OCI-M2 (cell line): ENCODE measurements around the gene CHRNA3.

Source experiments
- DNase-seq: peaks from one replicate; lab custom pipeline; 2025; ENCODE audit not compliant: unreplicated experiment; lab: John Stamatoyannopoulos, UW

Gene CHRNA3

GRCh38 chr15:78620527-78621421, at the start of gene CHRNA3:
CHRNA3 (minus strand) TSS chr15:78620996; CDS start chr15:78620794, 202 bp downstream.
- DNase-seq, result no peak

- no peak for DNase-seq
Measured at GRCh38 chr15:78668987-78669386, 48.2 kb upstream of the CHRNA3 start.

- DNase-seq, result no peak
Measured at GRCh38 chr15:78667578-78668236, 46.9 kb upstream of the CHRNA3 start.

GRCh38 chr15:78666010-78666409, 45.2 kb upstream of the CHRNA3 start:
- no peak for DNase-seq

DNA sequence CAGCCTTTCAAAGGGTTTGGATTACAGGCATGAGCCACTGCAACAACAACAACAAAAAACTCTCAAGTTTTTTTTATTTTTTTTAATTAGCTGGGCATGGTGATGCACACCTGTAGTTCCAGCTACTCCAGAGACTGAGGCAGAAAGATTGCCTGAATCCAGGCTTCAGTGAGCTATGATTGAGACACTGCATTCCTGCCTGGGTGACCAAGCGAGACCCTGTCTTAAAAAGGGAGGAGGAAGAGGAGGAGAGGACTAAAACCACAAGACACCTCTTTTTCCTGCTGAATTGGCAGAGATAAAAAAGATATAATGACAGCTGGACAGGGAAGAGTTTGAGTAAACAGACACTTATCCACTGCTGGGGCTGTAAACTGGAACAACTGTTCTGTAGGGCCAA, 42.9 kb upstream of the CHRNA3 start:
- DNase-seq, result no peak

GRCh38 chr15:78662028-78662427, 41.2 kb upstream of the CHRNA3 start:
- no peak for DNase-seq

DNA sequence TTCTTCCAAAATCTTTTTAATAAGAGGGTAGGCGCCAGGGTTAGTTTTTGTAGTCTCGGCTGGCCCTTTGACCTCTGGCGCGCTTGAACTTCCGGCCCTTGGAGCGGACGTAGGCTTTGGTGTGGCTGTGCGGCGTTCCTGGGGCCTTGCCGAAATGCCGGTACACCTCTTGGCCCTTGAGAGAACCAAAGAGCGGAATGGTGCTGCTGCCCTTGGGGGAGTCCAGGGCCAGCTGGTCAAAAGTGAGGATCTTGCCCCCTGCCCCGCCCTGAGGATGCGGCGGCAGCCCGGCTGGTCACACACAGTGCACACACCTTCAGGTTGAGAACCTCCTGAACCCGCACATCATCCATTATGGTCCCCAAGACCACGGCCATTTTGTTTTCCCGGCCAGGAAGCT, 40.2 kb upstream of the CHRNA3 start:
- DNase-seq, result no peak

- DNase-seq, result no peak
Measured at GRCh38 chr15:78660584-78660983, 39.8 kb upstream of the CHRNA3 start.

DNA sequence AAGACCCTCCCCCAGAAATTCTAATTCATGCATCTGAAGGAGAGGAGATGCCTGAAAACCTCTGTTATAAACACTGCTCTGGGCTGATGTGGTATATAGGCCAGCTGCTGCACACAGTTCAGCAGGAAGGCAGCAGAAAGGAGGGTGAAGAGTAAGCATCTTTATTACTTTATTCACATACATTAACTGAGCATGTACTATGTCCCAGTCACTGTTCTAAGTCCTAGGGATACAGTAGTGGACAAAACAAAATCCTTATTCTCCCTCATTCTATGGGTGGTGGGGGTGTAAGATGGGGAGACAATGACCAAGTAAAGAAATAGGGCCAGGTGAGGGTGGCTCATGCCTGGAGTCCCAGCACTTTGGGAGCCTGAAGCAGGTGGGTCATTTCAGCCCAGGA, 38.0 kb upstream of the CHRNA3 start:
- DNase-seq, result no peak

GRCh38 chr15:78654272-78654671, 33.5 kb upstream of the CHRNA3 start:
- DNase-seq, result no peak

- DNase-seq, result no peak
Measured at GRCh38 chr15:78651930-78652615, 31.3 kb upstream of the CHRNA3 start.

GRCh38 chr15:78651007-78651406, 30.2 kb upstream of the CHRNA3 start:
- DNase-seq, result no peak

- DNase-seq, result no peak
Measured at GRCh38 chr15:78650022-78650421, 29.2 kb upstream of the CHRNA3 start.

- DNase-seq, result no peak
Measured at GRCh38 chr15:78645009-78645408, 24.2 kb upstream of the CHRNA3 start.

DNA sequence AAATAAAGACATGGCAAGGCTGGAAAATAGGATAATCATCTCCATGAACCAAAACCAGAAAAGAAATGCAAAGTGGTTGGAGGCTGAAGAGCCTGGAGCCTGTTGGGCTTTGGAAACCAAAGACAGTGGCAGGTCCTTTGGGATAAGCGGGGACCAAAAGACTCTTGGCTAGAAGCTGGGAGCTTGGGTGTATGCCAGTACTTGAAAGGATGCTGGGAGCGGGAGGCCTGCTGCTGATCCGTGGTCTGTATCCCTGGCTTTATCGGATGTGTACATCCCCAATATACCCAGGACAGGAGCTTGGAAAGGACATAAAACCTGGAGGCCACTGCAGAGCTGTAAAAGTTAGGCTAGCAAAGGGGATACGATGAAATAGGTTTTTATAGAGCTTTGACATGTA, 21.5 kb upstream of the CHRNA3 start:
- no peak for DNase-seq

GRCh38 chr15:78641749-78642275, 21.0 kb upstream of the CHRNA3 start:
- DNase-seq, result no peak

GRCh38 chr15:78641102-78641748, 20.4 kb upstream of the CHRNA3 start, which contains the start of gene CHRNB4:
CHRNB4 (minus strand) TSS chr15:78641210; CDS start chr15:78641133, 77 bp downstream.
- no peak for DNase-seq

GRCh38 chr15:78640527-78641101, 19.8 kb upstream of the CHRNA3 start:
- no peak for DNase-seq

DNA sequence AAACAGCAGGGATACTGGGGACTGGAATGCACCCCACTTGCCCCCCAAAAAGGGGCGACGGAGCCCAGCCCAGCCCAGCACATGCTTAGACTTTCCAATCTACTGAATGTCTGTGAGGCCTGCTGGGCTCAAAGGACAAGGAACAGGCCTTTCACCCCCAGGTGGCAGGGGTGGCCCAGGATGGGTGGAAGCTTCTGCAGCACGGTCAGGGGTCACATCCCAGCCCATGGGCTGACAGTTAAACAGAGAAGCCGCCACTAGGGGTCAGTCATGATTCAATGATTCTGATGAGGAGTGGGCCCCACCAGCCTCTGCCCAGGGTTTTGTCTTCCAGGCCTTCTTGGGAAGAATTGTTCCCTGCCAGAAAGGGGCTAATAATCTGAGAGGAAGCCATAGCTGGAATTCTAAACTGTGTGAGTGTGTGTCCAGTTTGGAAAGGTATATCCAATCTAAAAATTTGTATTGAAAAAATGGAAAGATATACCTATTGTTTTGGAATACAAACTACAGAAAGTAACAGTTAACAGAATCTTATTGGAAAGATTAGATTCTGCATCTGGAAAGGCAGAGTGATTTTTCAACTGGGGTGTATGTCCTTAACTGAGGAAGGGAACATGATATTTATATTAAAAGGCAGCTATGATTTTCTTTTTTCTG, 18.0 kb upstream of the CHRNA3 start:
- DNase-seq, result peak; percentile 10
